MM.1S (cell line): ENCODE data around the gene ELK3.

ENCODE experiments used
- DNase-seq: peaks from one replicate; pipeline ENCODE4 v3.0.0-alpha.2; 2015
- H2AFZ ChIP-seq: fragments of 300-600 bp; sonication (generic); 2 replicates; pipeline ENCODE4 v1.6.0; 2016; ENCODE audit warnings: antibody characterized with exemption, low read length
- H3F3A ChIP-seq: fragments of 300-600 bp; sonication (generic); 2 replicates; pipeline ENCODE4 v1.6.1; 2016; ENCODE audit warnings: mild to moderate bottlenecking, antibody characterized with exemption, low read length, moderate library complexity, mixed read lengths; ENCODE audit not compliant: insufficient read depth
- H3K27ac ChIP-seq: fragments of 300-600 bp; sonication (generic); 2 replicates; pipeline ENCODE4 v1.5.1; 2016; ENCODE audit warnings: mild to moderate bottlenecking, low read length
- H3K27me3 ChIP-seq: fragments of 300-600 bp; sonication (generic); replicated peaks from 2 replicates; pipeline ENCODE4 v1.6.0; 2016; ENCODE audit warnings: low read length; ENCODE audit not compliant: insufficient read depth
- H3K36me3 ChIP-seq: fragments of 300-600 bp; sonication (generic); replicated peaks from 2 replicates; pipeline ENCODE4 v1.6.1; 2016; ENCODE audit warnings: mild to moderate bottlenecking, low read length, mixed read lengths; ENCODE audit not compliant: insufficient read depth
- H3K4me1 ChIP-seq: fragments of 300-600 bp; sonication (generic); 2 replicates; pipeline ENCODE4 v1.6.1; 2016; ENCODE audit warnings: low read length, mixed read lengths
- H3K4me2 ChIP-seq: fragments of 300-600 bp; sonication (generic); 2 replicates; pipeline ENCODE4 v1.6.0; 2016; ENCODE audit warnings: low read depth, low read length
- H3K4me3 ChIP-seq: fragments of 300-600 bp; sonication (generic); 2 replicates; pipeline ENCODE4 v1.5.1; 2016; ENCODE audit warnings: low read length, mixed read lengths
- H3K79me2 ChIP-seq: fragments of 300-600 bp; sonication (generic); 2 replicates; pipeline ENCODE4 v1.6.1; 2016; ENCODE audit warnings: mixed run types, low read length, mixed read lengths
- H3K9ac ChIP-seq: fragments of 300-600 bp; sonication (generic); 2 replicates; pipeline ENCODE4 v1.6.1; 2016; ENCODE audit warnings: low read length, mixed read lengths
- H3K9me2 ChIP-seq: fragments of 300-600 bp; sonication (generic); replicated peaks from 2 replicates; pipeline ENCODE4 v1.6.1; 2016; ENCODE audit warnings: mild to moderate bottlenecking, low read length, mixed read lengths; ENCODE audit not compliant: insufficient read depth
- H3K9me3 ChIP-seq: fragments of 300-600 bp; sonication (generic); replicated peaks from 2 replicates; pipeline ENCODE4 v1.6.1; 2016; ENCODE audit warnings: mild to moderate bottlenecking, low read length, mixed read lengths; ENCODE audit not compliant: insufficient read depth
- H4K20me1 ChIP-seq: fragments of 300-600 bp; sonication (generic); 2 replicates; pipeline ENCODE4 v1.6.1; 2016; ENCODE audit warnings: mild to moderate bottlenecking, low read length, moderate library complexity, mixed read lengths; ENCODE audit not compliant: insufficient read depth
- EZH2 ChIP-seq: fragments of 300-600 bp; sonication (generic); optimal IDR thresholded peaks from 2 replicates; pipeline ENCODE3; 2017; ENCODE audit warnings: low read depth, mild to moderate bottlenecking, antibody characterized with exemption, low read length, mixed read lengths
- EZH2phosphoT487 ChIP-seq: fragments of 300-600 bp; sonication (generic); IDR thresholded peaks from 2 replicates; pipeline ENCODE4 v1.6.1; 2018; ENCODE audit warnings: antibody characterized with exemption, low read length
- TF ChIP-seq, protein P1 (sequence below): fragments of 300-600 bp; sonication (generic); IDR thresholded peaks from 2 replicates; pipeline ENCODE4 v1.5.1; 2016; ENCODE audit warnings: antibody characterized with exemption, low read length, mixed read lengths

Gene ELK3

DNA sequence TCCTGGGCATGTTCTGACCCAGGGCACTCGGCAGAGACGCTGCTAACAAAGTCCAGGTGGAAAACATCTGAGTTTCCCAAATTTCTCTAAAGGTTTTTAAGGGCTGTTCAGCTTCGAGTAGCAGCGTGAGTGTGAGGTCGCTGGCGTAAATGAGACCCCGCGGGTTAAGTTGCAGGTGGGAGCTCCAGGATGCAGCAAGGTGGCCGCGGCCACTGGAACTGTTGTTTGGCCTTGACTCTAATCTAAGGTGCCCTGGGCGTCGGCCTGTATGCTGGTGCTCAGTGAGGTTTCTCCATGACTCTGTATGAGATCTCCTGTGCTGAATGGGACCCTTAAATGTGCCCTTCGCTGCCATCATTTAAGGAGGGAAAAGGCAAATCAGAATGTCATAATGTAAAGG lies 50.7 kb downstream of the ELK3 start:
- Histone ChIP-seq H3K4me2 (no peak overlapping the region), H3K9me3 (no peaks in the 10 kb centered on the region), H3K4me3 (no peak overlapping the region), H3K27me3 (no peaks in the 10 kb centered on the region), H3K4me1 (no peaks in the 10 kb centered on the region), H3K36me3 (no peaks in the 10 kb centered on the region; the same call in 1 of the 2 replicates), H2AFZ (no peak overlapping the region), H4K20me1 (peaks cover 8% of the 10 kb centered on the region; the same call in 1 of the 2 replicates), H3K27ac (no peak overlapping the region), H3F3A (no peaks in the 10 kb centered on the region), H3K9me2 (no peaks in the 10 kb centered on the region), H3K79me2 (peaks cover 96% of the 10 kb centered on the region), H3K9ac (no peak overlapping the region)
- no peak for TF ChIP-seq EZH2
- TF ChIP-seq, protein P1, sequence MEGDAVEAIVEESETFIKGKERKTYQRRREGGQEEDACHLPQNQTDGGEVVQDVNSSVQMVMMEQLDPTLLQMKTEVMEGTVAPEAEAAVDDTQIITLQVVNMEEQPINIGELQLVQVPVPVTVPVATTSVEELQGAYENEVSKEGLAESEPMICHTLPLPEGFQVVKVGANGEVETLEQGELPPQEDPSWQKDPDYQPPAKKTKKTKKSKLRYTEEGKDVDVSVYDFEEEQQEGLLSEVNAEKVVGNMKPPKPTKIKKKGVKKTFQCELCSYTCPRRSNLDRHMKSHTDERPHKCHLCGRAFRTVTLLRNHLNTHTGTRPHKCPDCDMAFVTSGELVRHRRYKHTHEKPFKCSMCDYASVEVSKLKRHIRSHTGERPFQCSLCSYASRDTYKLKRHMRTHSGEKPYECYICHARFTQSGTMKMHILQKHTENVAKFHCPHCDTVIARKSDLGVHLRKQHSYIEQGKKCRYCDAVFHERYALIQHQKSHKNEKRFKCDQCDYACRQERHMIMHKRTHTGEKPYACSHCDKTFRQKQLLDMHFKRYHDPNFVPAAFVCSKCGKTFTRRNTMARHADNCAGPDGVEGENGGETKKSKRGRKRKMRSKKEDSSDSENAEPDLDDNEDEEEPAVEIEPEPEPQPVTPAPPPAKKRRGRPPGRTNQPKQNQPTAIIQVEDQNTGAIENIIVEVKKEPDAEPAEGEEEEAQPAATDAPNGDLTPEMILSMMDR, result no peak
- no peak for TF ChIP-seq EZH2phosphoT487
- DNase-seq, result no peak

DNA sequence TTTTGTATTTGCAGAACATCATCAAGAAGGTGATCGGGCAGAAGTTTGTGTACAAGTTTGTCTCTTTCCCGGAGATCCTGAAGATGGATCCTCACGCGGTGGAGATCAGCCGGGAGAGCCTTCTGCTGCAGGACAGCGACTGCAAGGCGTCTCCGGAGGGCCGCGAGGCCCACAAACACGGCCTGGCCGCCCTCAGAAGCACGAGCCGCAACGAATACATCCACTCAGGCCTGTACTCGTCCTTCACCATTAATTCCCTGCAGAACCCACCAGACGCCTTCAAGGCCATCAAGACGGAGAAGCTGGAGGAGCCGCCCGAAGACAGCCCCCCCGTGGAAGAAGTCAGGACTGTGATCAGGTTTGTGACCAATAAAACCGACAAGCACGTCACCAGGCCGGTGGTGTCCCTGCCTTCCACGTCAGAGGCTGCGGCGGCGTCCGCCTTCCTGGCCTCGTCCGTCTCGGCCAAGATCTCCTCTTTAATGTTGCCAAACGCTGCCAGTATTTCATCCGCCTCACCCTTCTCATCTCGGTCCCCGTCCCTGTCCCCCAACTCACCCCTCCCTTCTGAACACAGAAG lies 52.8 kb downstream of the ELK3 start:
- H3K4me3 ChIP-seq, result no peak overlapping the region
- no peak overlapping the region for H2AFZ ChIP-seq
- no peaks in the 10 kb centered on the region for H3K9me2 ChIP-seq
- no peak overlapping the region for H3K9ac ChIP-seq
- no peaks in the 10 kb centered on the region for H3K27me3 ChIP-seq
- H3K4me2 ChIP-seq, result no peak overlapping the region
- no peak for DNase-seq
- no peaks in the 10 kb centered on the region for H3K4me1 ChIP-seq
- no peaks in the 10 kb centered on the region for H4K20me1 ChIP-seq
- H3F3A ChIP-seq, result no peaks in the 10 kb centered on the region
- H3K79me2 ChIP-seq, result peaks cover 84% of the 10 kb centered on the region
- H3K36me3 ChIP-seq, result peaks cover 3% of the 10 kb centered on the region; the same call in 1 of the 2 replicates
- H3K27ac ChIP-seq, result no peak overlapping the region
- H3K9me3 ChIP-seq, result no peaks in the 10 kb centered on the region
- TF ChIP-seq, protein P1, result no peak
- TF ChIP-seq EZH2, result no peak
- TF ChIP-seq EZH2phosphoT487, result no peak

- H4K20me1 ChIP-seq, result no peaks in the 10 kb centered on the region
- H2AFZ ChIP-seq, result no peak overlapping the region
- H3K27me3 ChIP-seq, result no peaks in the 10 kb centered on the region
- TF ChIP-seq EZH2, result no peak
- TF ChIP-seq, protein P1, result no peak
- no peak for TF ChIP-seq EZH2phosphoT487
- H3K27ac ChIP-seq, result no peak overlapping the region
- no peaks in the 10 kb centered on the region for H3K9me2 ChIP-seq
- H3K4me1 ChIP-seq, result no peaks in the 10 kb centered on the region
- no peaks in the 10 kb centered on the region for H3K9me3 ChIP-seq
- no peak for DNase-seq
- H3K4me3 ChIP-seq, result no peak overlapping the region
- no peak overlapping the region for H3K4me2 ChIP-seq
- peaks cover 84% of the 10 kb centered on the region for H3K79me2 ChIP-seq
- H3K9ac ChIP-seq, result no peak overlapping the region
- peaks cover 3% of the 10 kb centered on the region; the same call in 1 of the 2 replicates for H3K36me3 ChIP-seq
- H3F3A ChIP-seq, result no peaks in the 10 kb centered on the region
Measured at GRCh38 chr12:96247563-96247962, 53.4 kb downstream of the ELK3 start.
